UCSD-AML1 (cell line): ENCODE measurements around the gene SUGCT.

ENCODE experiments used
- DNase-seq: peaks from one replicate; lab custom pipeline; 2025; ENCODE audit not compliant: unreplicated experiment; lab: John Stamatoyannopoulos, UW

The SUGCT gene

GRCh38 chr7:40507166-40507565, 372.4 kb downstream of the SUGCT start:
- no peak for DNase-seq

GRCh38 chr7:40509287-40509996, 374.6 kb downstream of the SUGCT start:
- no peak for DNase-seq

GRCh38 chr7:40516376-40516775, 381.6 kb downstream of the SUGCT start:
- no peak for DNase-seq

- no peak for DNase-seq
Measured at GRCh38 chr7:40519009-40519408, 384.2 kb downstream of the SUGCT start.

GRCh38 chr7:40520986-40521738, 386.4 kb downstream of the SUGCT start:
- no peak for DNase-seq

- DNase-seq, result no peak
Measured at GRCh38 chr7:40525764-40526163, 391.0 kb downstream of the SUGCT start.

- no peak for DNase-seq
Measured at GRCh38 chr7:40526951-40527715, 392.3 kb downstream of the SUGCT start.

- DNase-seq, result no peak
Measured at GRCh38 chr7:40527723-40528122, 392.9 kb downstream of the SUGCT start.

GRCh38 chr7:40530292-40530691, 395.5 kb downstream of the SUGCT start:
- DNase-seq, result no peak

- no peak for DNase-seq
Measured at GRCh38 chr7:40531956-40532355, 397.2 kb downstream of the SUGCT start.

GRCh38 chr7:40535678-40536077, 400.9 kb downstream of the SUGCT start:
- no peak for DNase-seq

GRCh38 chr7:40536421-40536820, 401.6 kb downstream of the SUGCT start:
- no peak for DNase-seq

GRCh38 chr7:40538281-40538680, 403.5 kb downstream of the SUGCT start:
- no peak for DNase-seq

- DNase-seq, result no peak
Measured at GRCh38 chr7:40541336-40541735, 406.5 kb downstream of the SUGCT start.

GRCh38 chr7:40542982-40543741, 408.4 kb downstream of the SUGCT start:
- DNase-seq, result no peak

GRCh38 chr7:40544221-40544723, 409.5 kb downstream of the SUGCT start:
- no peak for DNase-seq

GRCh38 chr7:40544871-40545303, 410.1 kb downstream of the SUGCT start:
- no peak for DNase-seq

GRCh38 chr7:40545739-40546138, 410.9 kb downstream of the SUGCT start:
- DNase-seq, result no peak

- no peak for DNase-seq
Measured at GRCh38 chr7:40546616-40547501, 412.1 kb downstream of the SUGCT start.
